Right lobe of liver (tissue), 4 donors: Measurements from ENCODE around the gene SEZ6.
A peak's percentile ranks its signal among the peaks of the same experiment; 100 is the strongest.

Experiments used
- POLR2A ChIP-seq: fragments of 450-650 bp; IDR thresholded peaks from one replicate; pipeline ENCODE4 v1.6.1; 2017; ENCODE audit warnings: antibody characterized with exemption, mild to moderate bottlenecking
- TF ChIP-seq, protein P1 (sequence below), 4 donors: fragments of 200-600 bp in 3 of 4; fragments of 450-650 bp in 1 of 4; IDR thresholded peaks; one replicate each; pipeline versions ENCODE4 v1.5.1 to v1.8.0; 2016 to 2022; ENCODE audit warnings: antibody characterized with exemption in 4 of 4, mild to moderate bottlenecking in 2 of 4
- donor health status: DM: no; HTN: no; CAD: no.
- donor health status: DM: no; HTN: no; CAD: no.
- donor health status: DM: no; HTN: yes; CAD: no.

GRCh38 chr17:29005936-29006511 lies at the start of gene SEZ6:
- TF ChIP-seq, protein P1, sequence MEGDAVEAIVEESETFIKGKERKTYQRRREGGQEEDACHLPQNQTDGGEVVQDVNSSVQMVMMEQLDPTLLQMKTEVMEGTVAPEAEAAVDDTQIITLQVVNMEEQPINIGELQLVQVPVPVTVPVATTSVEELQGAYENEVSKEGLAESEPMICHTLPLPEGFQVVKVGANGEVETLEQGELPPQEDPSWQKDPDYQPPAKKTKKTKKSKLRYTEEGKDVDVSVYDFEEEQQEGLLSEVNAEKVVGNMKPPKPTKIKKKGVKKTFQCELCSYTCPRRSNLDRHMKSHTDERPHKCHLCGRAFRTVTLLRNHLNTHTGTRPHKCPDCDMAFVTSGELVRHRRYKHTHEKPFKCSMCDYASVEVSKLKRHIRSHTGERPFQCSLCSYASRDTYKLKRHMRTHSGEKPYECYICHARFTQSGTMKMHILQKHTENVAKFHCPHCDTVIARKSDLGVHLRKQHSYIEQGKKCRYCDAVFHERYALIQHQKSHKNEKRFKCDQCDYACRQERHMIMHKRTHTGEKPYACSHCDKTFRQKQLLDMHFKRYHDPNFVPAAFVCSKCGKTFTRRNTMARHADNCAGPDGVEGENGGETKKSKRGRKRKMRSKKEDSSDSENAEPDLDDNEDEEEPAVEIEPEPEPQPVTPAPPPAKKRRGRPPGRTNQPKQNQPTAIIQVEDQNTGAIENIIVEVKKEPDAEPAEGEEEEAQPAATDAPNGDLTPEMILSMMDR (IDR thresholded peaks at IDR 0.05), result peak in 1 of 4 donors; percentile 18
- no peak for TF ChIP-seq POLR2A
